ENCODE results near the gene LRRTM4.

DNA sequence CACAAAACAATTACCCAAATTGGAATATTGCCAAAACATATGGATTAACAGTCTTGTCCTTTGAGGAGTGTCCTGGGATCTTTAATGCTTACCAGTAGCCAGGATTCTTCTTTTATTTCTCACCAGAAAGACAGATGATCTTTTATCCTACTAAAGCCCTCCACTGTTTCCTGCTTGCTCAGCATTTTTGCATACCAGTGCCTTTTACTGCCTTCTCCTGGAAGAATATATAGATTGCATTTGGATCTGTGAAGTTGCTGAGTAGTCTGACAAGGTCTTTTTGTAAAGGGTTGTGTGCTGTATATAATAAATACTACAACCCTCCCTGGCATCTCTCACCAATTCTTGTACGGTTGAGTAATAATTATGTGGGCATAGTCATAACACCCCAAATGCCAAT, 652.2 kb downstream of the LRRTM4 start:
- no peak for TF ChIP-seq CTCF (conservative IDR thresholded peaks at IDR 0.05 in 1 of 2, IDR thresholded peaks at IDR 0.05 in 1 of 2; ENCODE audit: extremely low read depth in 1 of 2, insufficient read depth in 1 of 2, low read depth in 1 of 2, low read length in 2 of 2)
- TF ChIP-seq EZH2 (IDR thresholded peaks at IDR 0.05; ENCODE audit: borderline replicate concordance, low read length) = no peak
